CD8-positive, alpha-beta memory T cell (primary cell): ENCODE measurements around the gene MFN2. TPM values are rescaled to one million over a fixed set of nuclear protein-coding genes. Genes with fewer than 3 reads are reported as not detected.
"Not testable (repeated sequence)": the region's sequence is repeated elsewhere in the genome, so short reads cannot be mapped to it uniquely, and the experiment has no call there.

ENCODE experiments used
- CTCF ChIA-PET: fragments of 350-600 bp; sonication (Branson Sonifier 250); formaldehyde crosslinking; loops from one replicate; lab custom pipeline; 2021; ENCODE audit warnings: antibody characterized with exemption; lab: Charles Lee
- POLR2A ChIA-PET: fragments of 350-600 bp; sonication (Branson Sonifier 250); formaldehyde crosslinking; loops from one replicate; lab custom pipeline; 2021; ENCODE audit warnings: antibody characterized with exemption; lab: Charles Lee
- DNase-seq, 5 donors: peaks; one replicate each; pipeline versions ENCODE4 v3.0.0 to v3.0.0-alpha.2; 2020 to 2022; ENCODE audit warnings: mixed read lengths in 1 of 5
- H3K27ac ChIP-seq: one replicate; pipeline ENCODE4 v1.7.0; 2013; ENCODE audit warnings: low read depth, mild to moderate bottlenecking, low read length, moderate library complexity
- H3K27me3 ChIP-seq: 2 replicates; pipeline ENCODE4 v1.7.0; 2013; ENCODE audit warnings: low read length, mild to moderate bottlenecking; ENCODE audit not compliant: insufficient read depth, poor library complexity, severe bottlenecking
- H3K36me3 ChIP-seq: 2 replicates; pipeline ENCODE4 v1.7.0; 2013; ENCODE audit warnings: mild to moderate bottlenecking, low read length, moderate library complexity; ENCODE audit not compliant: insufficient read depth
- H3K4me1 ChIP-seq: 2 replicates; pipeline ENCODE4 v1.7.0; 2013; ENCODE audit warnings: mild to moderate bottlenecking, low read length, moderate library complexity; ENCODE audit not compliant: insufficient read depth
- H3K4me3 ChIP-seq: 2 replicates; pipeline ENCODE4 v1.7.0; 2013; ENCODE audit warnings: mild to moderate bottlenecking, low read length
- H3K9me3 ChIP-seq: 2 replicates; pipeline ENCODE4 v1.7.0; 2013; ENCODE audit warnings: mild to moderate bottlenecking, low read length
- H3K27ac Mint-ChIP-seq, 8 donors: one replicate each; pipeline ENCODE4 v1.8.0; 2020 to 2021; ENCODE audit warnings: mixed read lengths in 8 of 8, mild to moderate bottlenecking in 6 of 8, inconsistent platforms in 3 of 8, moderate library complexity in 3 of 8
- H3K27me3 Mint-ChIP-seq, 2 donors: one replicate each; pipeline ENCODE4 v1.8.0; 2020 to 2021; ENCODE audit warnings: mixed read lengths in 2 of 2, mild to moderate bottlenecking in 1 of 2, moderate library complexity in 1 of 2
- H3K36me3 Mint-ChIP-seq, 3 donors: one replicate each; pipeline ENCODE4 v1.8.0; 2020 to 2021; ENCODE audit warnings: mixed read lengths in 3 of 3, inconsistent platforms in 1 of 3, mild to moderate bottlenecking in 1 of 3
- H3K4me1 Mint-ChIP-seq, 3 donors: one replicate each; pipeline ENCODE4 v1.8.0; 2020 to 2021; ENCODE audit warnings: mixed read lengths in 3 of 3, inconsistent platforms in 1 of 3, mild to moderate bottlenecking in 1 of 3
- H3K4me3 Mint-ChIP-seq, 7 donors: one replicate each; pipeline ENCODE4 v1.8.0; 2020 to 2021; ENCODE audit warnings: mixed read lengths in 7 of 7, mild to moderate bottlenecking in 6 of 7, moderate library complexity in 4 of 7, inconsistent platforms in 2 of 7
- H3K9me3 Mint-ChIP-seq, 5 donors: one replicate each; pipeline ENCODE4 v1.8.0; 2020 to 2022; ENCODE audit warnings: mixed read lengths in 5 of 5, mild to moderate bottlenecking in 3 of 5, moderate library complexity in 2 of 5, inconsistent platforms in 1 of 5
- polyA plus RNA-seq: library from polyadenylated mRNA; unstranded; fragments of 300-500 nt; fragmentation: Illumina TruSeq; gene quantifications from one replicate; pipeline ENCODE4 v1.2.3, GENCODE V29; 2021
- total RNA-seq, 2 experiments: library from RNA; stranded (reverse); gene quantifications; one replicate each; pipeline ENCODE4 v1.2.3, GENCODE V29; 2021

MFN2 gene
- total and polyA plus RNA-seq, 3 experiments from 2014 or later = 40.9 to 97.2 (median 97.1) TPM

DNA sequence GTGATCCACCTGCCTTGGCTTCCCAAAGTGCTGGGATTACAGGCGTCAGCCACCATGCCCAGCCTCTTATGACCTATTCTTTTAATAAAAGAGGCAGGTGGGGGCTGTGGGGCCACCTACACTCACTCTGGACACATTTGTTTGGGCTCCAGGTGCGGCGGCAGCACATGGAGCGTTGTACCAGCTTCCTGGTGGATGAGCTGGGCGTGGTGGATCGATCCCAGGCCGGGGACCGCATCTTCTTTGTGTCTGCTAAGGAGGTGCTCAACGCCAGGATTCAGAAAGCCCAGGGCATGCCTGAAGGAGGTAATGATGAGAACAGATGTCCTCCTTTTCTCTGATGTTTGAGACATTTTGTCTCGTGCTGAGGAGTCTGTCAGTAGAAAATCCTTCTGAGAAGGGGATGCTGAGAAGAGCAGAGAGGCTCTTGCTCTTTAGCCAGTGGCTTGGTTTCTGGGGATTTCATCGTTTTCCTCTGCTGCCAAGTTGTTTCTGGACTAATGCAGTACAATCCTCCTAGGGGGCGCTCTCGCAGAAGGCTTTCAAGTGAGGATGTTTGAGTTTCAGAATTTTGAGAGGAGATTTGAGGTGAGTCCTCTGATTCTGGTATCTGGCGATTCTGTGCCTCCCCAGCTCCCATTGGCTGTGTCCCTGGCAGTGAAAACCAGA is 21.1 kb downstream of the MFN2 start:
- Mint-ChIP-seq H3K36me3 (peaks cover 6 to 90% (median 30%) of the 10 kb centered on the region in 3 donors), H3K27me3 (no peaks in the 10 kb centered on the region), H3K4me1 (no peaks in the 10 kb centered on the region), H3K9me3 (no peaks in the 10 kb centered on the region), H3K4me3 (no peak overlapping the region), H3K27ac (no peak overlapping the region)
- POLR2A ChIA-PET = no interaction called here
- no peak overlapping the region for H3K4me3 ChIP-seq
- H3K36me3 ChIP-seq = peaks cover 46% of the 10 kb centered on the region
- no peaks in the 10 kb centered on the region for H3K9me3 ChIP-seq
- peak in 1 of 5 donors; percentile 9 for DNase-seq
- no peaks in the 10 kb centered on the region for H3K4me1 ChIP-seq
- H3K27me3 ChIP-seq = no peaks in the 10 kb centered on the region
- no peak overlapping the region for H3K27ac ChIP-seq
- CTCF ChIA-PET = interaction anchor here (1.1 to 1.2 kb wide), 2 partner anchors 10 to 21 kb away, joined by 3 read pairs; partner anchors contain the start of gene MFN2

DNA sequence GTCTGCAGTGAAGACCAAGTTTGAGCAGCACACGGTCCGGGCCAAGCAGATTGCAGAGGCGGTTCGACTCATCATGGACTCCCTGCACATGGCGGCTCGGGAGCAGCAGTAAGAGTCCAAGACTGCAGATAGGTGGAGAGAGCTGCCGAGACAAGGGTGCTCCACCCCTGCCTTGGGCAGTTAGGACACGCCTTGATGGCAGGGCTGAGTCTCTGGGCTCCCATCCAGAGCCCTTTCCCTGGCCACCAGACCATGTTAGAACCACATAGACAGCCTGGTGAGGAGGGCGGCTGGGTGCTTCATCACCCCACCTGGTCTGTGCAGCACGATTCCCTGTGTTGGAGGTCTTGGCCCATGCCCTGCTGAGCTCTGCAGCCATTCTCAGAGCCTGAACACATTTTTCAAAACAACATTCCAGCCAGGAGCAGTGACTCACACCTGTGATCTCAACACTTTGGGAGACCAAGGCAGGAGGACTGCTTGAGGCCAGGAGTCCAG is 21.8 kb downstream of the MFN2 start:
- H3K36me3 ChIP-seq = peaks cover 51% of the 10 kb centered on the region
- Mint-ChIP-seq H3K27me3 (no peaks in the 10 kb centered on the region), H3K27ac (peak overlapping the region in 1 of 8 donors; percentile 13), H3K9me3 (no peaks in the 10 kb centered on the region), H3K4me3 (no peak overlapping the region), H3K4me1 (no peaks in the 10 kb centered on the region), H3K36me3 (peaks cover 6 to 90% (median 28%) of the 10 kb centered on the region in 3 donors)
- ChIA-PET POLR2A (no interaction called here), CTCF (interaction anchor here (0.8 to 1.1 kb wide), 2 partner anchors 9 to 10 kb away, joined by 3 read pairs; no protein-coding TSS in a partner anchor)
- H3K4me3 ChIP-seq = no peak overlapping the region
- no peaks in the 10 kb centered on the region for H3K9me3 ChIP-seq
- H3K27ac ChIP-seq = no peak overlapping the region
- no peaks in the 10 kb centered on the region for H3K27me3 ChIP-seq
- H3K4me1 ChIP-seq = no peaks in the 10 kb centered on the region
- DNase-seq = no peak

DNA sequence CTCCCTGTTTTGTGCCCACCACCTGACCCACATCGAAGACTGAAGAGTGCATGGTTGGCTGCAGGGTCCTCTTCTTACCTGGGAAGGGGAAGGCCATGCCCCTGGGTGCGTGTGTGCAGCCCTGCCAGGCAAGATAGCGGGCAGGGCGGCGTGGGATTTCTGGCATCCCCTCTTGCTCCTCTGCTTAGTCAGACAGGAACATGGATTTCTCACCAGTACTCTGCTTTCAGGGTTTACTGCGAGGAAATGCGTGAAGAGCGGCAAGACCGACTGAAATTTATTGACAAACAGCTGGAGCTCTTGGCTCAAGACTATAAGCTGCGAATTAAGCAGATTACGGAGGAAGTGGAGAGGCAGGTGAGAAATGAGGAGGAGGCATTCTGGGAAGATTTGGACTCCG is 23.5 kb downstream of the MFN2 start:
- H3K4me1 Mint-ChIP-seq = no peaks in the 10 kb centered on the region
- Histone ChIP-seq H3K36me3 (peaks cover 48% of the 10 kb centered on the region), H3K27me3 (no peaks in the 10 kb centered on the region), H3K4me1 (no peaks in the 10 kb centered on the region), H3K4me3 (no peak overlapping the region), H3K9me3 (no peaks in the 10 kb centered on the region), H3K27ac (no peak overlapping the region)
- DNase-seq = no peak
- CTCF ChIA-PET = interaction anchor here (0.7 kb wide), 1 partner anchor 20 kb away, joined by 3 read pairs; no protein-coding TSS in a partner anchor
- H3K27me3 Mint-ChIP-seq = no peaks in the 10 kb centered on the region
- H3K36me3 Mint-ChIP-seq = peaks cover 11 to 89% (median 28%) of the 10 kb centered on the region in 3 donors
- no peaks in the 10 kb centered on the region for H3K9me3 Mint-ChIP-seq
- POLR2A ChIA-PET = no interaction called here
- no peak overlapping the region for H3K4me3 Mint-ChIP-seq
- H3K27ac Mint-ChIP-seq = no peak overlapping the region

DNA sequence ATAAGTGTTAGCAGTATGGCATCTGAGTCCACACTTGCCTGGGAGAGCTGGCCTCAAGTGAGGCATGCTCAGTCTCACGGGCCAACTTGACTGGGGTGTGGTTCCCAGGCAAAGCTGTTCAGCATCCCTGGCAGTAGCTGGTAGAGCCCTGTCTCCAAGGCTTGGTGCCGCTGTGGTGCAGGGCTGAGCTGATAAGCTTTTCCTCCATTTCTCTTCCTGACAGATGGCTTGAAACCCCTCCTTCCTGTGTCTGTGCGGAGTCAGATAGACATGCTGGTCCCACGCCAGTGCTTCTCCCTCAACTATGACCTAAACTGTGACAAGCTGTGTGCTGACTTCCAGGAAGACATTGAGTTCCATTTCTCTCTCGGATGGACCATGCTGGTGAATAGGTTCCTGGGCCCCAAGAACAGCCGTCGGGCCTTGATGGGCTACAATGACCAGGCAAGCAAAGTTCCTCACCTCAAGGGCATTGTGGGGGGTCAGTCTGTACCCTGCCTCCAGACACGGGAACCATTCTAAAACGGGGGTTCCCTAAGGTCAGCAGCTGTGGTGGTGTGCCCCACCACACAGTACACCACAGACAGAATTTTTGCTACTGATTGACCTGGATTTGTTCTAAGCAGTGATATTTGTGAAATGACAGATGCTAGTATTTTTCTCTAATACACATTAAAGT is 25.4 kb downstream of the MFN2 start:
- Histone ChIP-seq H3K27me3 (no peaks in the 10 kb centered on the region), H3K9me3 (no peaks in the 10 kb centered on the region), H3K4me3 (no peak overlapping the region), H3K27ac (no peak overlapping the region), H3K4me1 (no peaks in the 10 kb centered on the region), H3K36me3 (peaks cover 58% of the 10 kb centered on the region)
- Mint-ChIP-seq H3K4me1 (no peaks in the 10 kb centered on the region), H3K9me3 (no peaks in the 10 kb centered on the region), H3K27ac (peak overlapping the region in 1 of 8 donors; percentile 45), H3K27me3 (no peaks in the 10 kb centered on the region), H3K4me3 (no peak overlapping the region), H3K36me3 (peaks cover 11 to 91% (median 21%) of the 10 kb centered on the region in 3 donors)
- no peak for DNase-seq
- ChIA-PET CTCF (no interaction called here), POLR2A (no interaction called here)

DNA sequence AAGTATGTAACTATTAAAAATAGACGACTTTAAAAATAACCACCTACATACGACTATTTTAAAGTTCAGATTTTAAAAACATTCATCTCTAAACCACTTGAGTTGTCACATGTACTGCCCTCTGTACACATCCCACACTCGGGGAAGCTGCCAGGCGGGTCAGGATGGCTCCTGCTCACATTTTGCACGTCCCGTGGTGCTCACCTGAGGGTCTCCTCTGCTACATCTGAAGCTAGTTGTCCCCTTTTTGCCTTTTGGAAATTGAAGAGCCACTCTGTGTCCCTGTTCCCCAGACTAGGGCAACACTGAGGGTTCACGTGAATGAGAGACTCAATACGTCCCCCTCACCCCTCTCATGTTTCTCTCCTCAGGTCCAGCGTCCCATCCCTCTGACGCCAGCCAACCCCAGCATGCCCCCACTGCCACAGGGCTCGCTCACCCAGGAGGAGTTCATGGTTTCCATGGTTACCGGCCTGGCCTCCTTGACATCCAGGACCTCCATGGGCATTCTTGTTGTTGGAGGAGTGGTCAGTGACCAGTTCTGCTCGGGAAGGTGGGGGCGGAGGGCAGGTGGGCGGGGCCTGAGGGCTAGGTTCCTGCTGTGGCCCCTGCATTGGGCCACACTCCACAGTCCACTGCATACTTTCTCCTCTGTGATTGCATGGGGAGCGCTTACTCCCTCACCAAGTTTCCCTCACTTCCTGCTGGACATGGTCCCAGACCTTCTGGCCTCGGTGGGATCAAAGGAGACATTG is 26.1 kb downstream of the MFN2 start:
- peaks cover 11 to 93% (median 21%) of the 10 kb centered on the region in 3 donors for H3K36me3 Mint-ChIP-seq
- H3K9me3 Mint-ChIP-seq = no peaks in the 10 kb centered on the region
- no peak overlapping the region for H3K4me3 Mint-ChIP-seq
- H3K27me3 Mint-ChIP-seq = no peaks in the 10 kb centered on the region
- ChIA-PET CTCF (no interaction called here), POLR2A (no interaction called here)
- H3K4me1 Mint-ChIP-seq = no peaks in the 10 kb centered on the region
- peak overlapping the region; percentile 9 for H3K27ac ChIP-seq
- no peak for DNase-seq
- H3K4me3 ChIP-seq = no peak overlapping the region
- H3K9me3 ChIP-seq = no peaks in the 10 kb centered on the region
- H3K27me3 ChIP-seq = no peaks in the 10 kb centered on the region
- no peaks in the 10 kb centered on the region for H3K4me1 ChIP-seq
- H3K27ac Mint-ChIP-seq = peak overlapping the region in 1 of 8 donors; percentile 1
- H3K36me3 ChIP-seq = peaks cover 62% of the 10 kb centered on the region

DNA sequence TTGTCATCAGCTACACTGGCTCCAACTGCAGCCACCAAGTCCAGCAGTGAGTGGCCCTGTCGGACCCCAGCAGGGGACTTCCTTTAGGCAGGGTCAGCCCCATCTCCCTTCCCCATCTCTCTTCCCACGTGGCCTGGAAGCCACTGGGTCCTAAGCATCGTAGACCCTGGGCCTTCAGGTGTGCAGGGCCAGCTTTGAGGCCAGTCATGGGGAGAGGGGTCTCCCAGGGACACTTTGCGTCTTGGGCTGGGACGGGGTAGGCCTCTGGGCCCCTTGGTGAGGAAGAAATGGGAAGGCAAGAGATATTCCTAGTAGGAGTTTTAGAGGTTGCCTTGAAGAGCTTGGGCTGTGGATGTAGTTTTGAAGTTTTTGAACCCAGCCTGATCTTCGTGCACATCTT is 27.0 kb downstream of the MFN2 start:
- no peaks in the 10 kb centered on the region for H3K9me3 Mint-ChIP-seq
- CTCF ChIA-PET = no interaction called here
- no peak overlapping the region for H3K4me3 Mint-ChIP-seq
- no peaks in the 10 kb centered on the region for H3K4me1 Mint-ChIP-seq
- H3K4me3 ChIP-seq = no peak overlapping the region
- H3K36me3 Mint-ChIP-seq = peaks cover 11 to 93% (median 20%) of the 10 kb centered on the region in 3 donors
- POLR2A ChIA-PET = interaction anchor here (0.6 kb wide), 1 partner anchor 86 kb away, joined by 3 read pairs; no protein-coding TSS in a partner anchor
- no peaks in the 10 kb centered on the region for H3K27me3 Mint-ChIP-seq
- H3K27ac Mint-ChIP-seq = peak overlapping the region in 1 of 8 donors; percentile 42
- peak overlapping the region; percentile 9 for H3K27ac ChIP-seq
- no peaks in the 10 kb centered on the region for H3K27me3 ChIP-seq
- H3K9me3 ChIP-seq = no peaks in the 10 kb centered on the region
- no peaks in the 10 kb centered on the region for H3K4me1 ChIP-seq
- DNase-seq = no peak
- H3K36me3 ChIP-seq = peaks cover 62% of the 10 kb centered on the region

DNA sequence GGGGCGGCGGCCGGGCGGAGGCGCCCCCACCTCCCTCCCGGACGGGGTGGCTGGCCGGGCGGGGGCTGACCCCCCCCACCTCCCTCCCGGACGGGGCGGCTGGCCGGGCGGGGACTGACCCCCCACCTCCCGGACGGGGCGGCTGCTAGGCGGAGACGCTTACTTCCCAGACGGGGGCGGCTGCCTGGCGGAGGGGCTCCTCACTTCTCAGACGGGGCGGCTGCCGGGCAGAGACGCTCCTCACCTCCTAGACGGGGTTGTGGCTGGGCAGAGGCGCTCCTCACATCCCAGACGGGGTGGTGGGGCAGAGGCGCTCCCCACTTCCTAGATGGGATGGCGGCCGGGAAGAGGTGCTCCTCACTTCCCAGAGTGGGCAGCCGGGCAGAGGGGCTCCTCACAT is 28.1 kb downstream of the MFN2 start:
- H3K4me1 ChIP-seq, H3K4me3 Mint-ChIP-seq, H3K9me3 ChIP-seq, H3K27me3 ChIP-seq, H3K4me3 ChIP-seq, DNase-seq, H3K27ac Mint-ChIP-seq, H3K27me3 Mint-ChIP-seq, POLR2A ChIA-PET, H3K9me3 Mint-ChIP-seq, H3K27ac ChIP-seq, CTCF ChIA-PET, H3K4me1 Mint-ChIP-seq: not testable (repeated sequence)
- H3K36me3 ChIP-seq = peaks cover 55% of the 10 kb centered on the region
- H3K36me3 Mint-ChIP-seq = peaks cover 11 to 91% (median 13%) of the 10 kb centered on the region in 3 donors
